DOHH2 (cell line): ENCODE measurements around the gene LTA4H.

Experiments used
- H3F3A ChIP-seq: fragments of 200-600 bp; sonication (generic), shearing (Covaris generic); 2 replicates; pipeline ENCODE4 v1.6.0; 2016; ENCODE audit warnings: antibody characterized with exemption, mild to moderate bottlenecking; ENCODE audit not compliant: control insufficient read depth, insufficient read depth
- H3K27ac ChIP-seq: fragments of 200-600 bp; sonication (generic); 2 replicates; pipeline ENCODE4 v1.5.1; 2014; ENCODE audit warnings: low read depth, mild to moderate bottlenecking, low read length, moderate library complexity
- H3K27me3 ChIP-seq: fragments of 200-600 bp; sonication (generic); 2 replicates; pipeline ENCODE4 v1.6.1; 2014; ENCODE audit warnings: mild to moderate bottlenecking, low read length, mixed read lengths; ENCODE audit not compliant: control insufficient read depth
- H3K36me3 ChIP-seq: fragments of 200-600 bp; sonication (generic); 2 replicates; pipeline ENCODE4 v1.6.1; 2014; ENCODE audit warnings: mild to moderate bottlenecking, low read length, moderate library complexity, mixed read lengths; ENCODE audit not compliant: control insufficient read depth
- H3K4me1 ChIP-seq: fragments of 200-600 bp; sonication (generic); 2 replicates; pipeline ENCODE4 v1.6.1; 2014; ENCODE audit warnings: mild to moderate bottlenecking, low read length, mixed read lengths; ENCODE audit not compliant: control insufficient read depth
- H3K4me2 ChIP-seq: fragments of 200-600 bp; sonication (generic); 2 replicates; pipeline ENCODE4 v1.6.0; 2014; ENCODE audit warnings: mild to moderate bottlenecking, low read length, moderate library complexity
- H3K4me3 ChIP-seq: fragments of 200-600 bp; sonication (generic); 2 replicates; pipeline ENCODE4 v1.5.1; 2014; ENCODE audit warnings: mild to moderate bottlenecking, low read length, mixed read lengths
- H3K79me2 ChIP-seq: fragments of 200-600 bp; sonication (generic); 2 replicates; pipeline ENCODE4 v1.6.1; 2014; ENCODE audit warnings: mild to moderate bottlenecking, low read length, mixed read lengths; ENCODE audit not compliant: control insufficient read depth
- H3K9me2 ChIP-seq: fragments of 200-600 bp; sonication (generic); replicated peaks from 2 replicates; pipeline ENCODE4 v1.6.1; 2014; ENCODE audit warnings: mild to moderate bottlenecking, low read length, mixed read lengths; ENCODE audit not compliant: control insufficient read depth
- H3K9me3 ChIP-seq: fragments of 200-600 bp; sonication (generic); 2 replicates; pipeline ENCODE4 v1.6.1; 2014; ENCODE audit warnings: antibody characterized with exemption, low read length, mixed read lengths; ENCODE audit not compliant: control insufficient read depth, insufficient read depth
- H4K20me1 ChIP-seq: fragments of 200-600 bp; sonication (generic); 2 replicates; pipeline ENCODE4 v1.6.0; 2014; ENCODE audit warnings: low read depth, mild to moderate bottlenecking, antibody characterized with exemption, low read length, moderate library complexity; ENCODE audit not compliant: control insufficient read depth, insufficient read depth
- EZH2phosphoT487 ChIP-seq: fragments of 200-600 bp; sonication (generic); IDR thresholded peaks from 2 replicates; pipeline ENCODE4 v1.6.1; 2017; ENCODE audit warnings: borderline replicate concordance, mild to moderate bottlenecking, antibody characterized with exemption, low read length, moderate library complexity, mixed read lengths
- TF ChIP-seq, protein P1 (sequence below): fragments of 200-600 bp; sonication (generic); IDR thresholded peaks from one replicate; pipeline ENCODE4 v1.5.1; 2014; ENCODE audit warnings: antibody characterized with exemption, mild to moderate bottlenecking, low read depth, low read length; ENCODE audit not compliant: poor library complexity, severe bottlenecking

The LTA4H gene

DNA sequence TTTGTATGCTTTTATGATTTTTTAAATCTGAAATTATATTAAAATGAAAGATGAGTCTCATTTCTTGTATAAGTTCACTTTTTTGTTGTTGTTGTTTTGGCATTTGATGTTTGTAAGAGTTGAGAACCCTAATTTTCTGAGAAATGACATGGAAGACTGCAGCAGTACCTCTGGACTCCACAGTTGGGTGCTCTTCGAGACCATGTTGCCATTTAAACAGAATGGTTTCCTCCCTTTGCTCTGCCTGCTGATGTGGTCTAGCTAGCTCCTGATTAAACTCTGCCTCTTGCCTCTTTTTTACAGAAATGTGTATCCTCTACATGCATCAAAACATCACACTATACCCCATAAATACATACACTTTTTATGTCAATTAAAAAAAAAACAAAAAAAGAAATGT, 5.8 kb upstream of the LTA4H start:
- no peaks in the 10 kb centered on the region; the same call in 1 of the 2 replicates for H3F3A ChIP-seq
- no peak overlapping the region for H3K4me3 ChIP-seq
- H4K20me1 ChIP-seq = no peaks in the 10 kb centered on the region
- H3K9me2 ChIP-seq = no peaks in the 10 kb centered on the region; the same call in 1 of the 2 replicates
- TF ChIP-seq EZH2phosphoT487 = no peak
- TF ChIP-seq, protein P1, sequence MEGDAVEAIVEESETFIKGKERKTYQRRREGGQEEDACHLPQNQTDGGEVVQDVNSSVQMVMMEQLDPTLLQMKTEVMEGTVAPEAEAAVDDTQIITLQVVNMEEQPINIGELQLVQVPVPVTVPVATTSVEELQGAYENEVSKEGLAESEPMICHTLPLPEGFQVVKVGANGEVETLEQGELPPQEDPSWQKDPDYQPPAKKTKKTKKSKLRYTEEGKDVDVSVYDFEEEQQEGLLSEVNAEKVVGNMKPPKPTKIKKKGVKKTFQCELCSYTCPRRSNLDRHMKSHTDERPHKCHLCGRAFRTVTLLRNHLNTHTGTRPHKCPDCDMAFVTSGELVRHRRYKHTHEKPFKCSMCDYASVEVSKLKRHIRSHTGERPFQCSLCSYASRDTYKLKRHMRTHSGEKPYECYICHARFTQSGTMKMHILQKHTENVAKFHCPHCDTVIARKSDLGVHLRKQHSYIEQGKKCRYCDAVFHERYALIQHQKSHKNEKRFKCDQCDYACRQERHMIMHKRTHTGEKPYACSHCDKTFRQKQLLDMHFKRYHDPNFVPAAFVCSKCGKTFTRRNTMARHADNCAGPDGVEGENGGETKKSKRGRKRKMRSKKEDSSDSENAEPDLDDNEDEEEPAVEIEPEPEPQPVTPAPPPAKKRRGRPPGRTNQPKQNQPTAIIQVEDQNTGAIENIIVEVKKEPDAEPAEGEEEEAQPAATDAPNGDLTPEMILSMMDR = no peak
- H3K79me2 ChIP-seq = no peaks in the 10 kb centered on the region
- no peaks in the 10 kb centered on the region for H3K36me3 ChIP-seq
- H3K4me1 ChIP-seq = peaks cover 47% of the 10 kb centered on the region
- no peaks in the 10 kb centered on the region for H3K9me3 ChIP-seq
- H3K27me3 ChIP-seq = no peaks in the 10 kb centered on the region
- H3K4me2 ChIP-seq = no peak overlapping the region
- H3K27ac ChIP-seq = no peak overlapping the region

DNA sequence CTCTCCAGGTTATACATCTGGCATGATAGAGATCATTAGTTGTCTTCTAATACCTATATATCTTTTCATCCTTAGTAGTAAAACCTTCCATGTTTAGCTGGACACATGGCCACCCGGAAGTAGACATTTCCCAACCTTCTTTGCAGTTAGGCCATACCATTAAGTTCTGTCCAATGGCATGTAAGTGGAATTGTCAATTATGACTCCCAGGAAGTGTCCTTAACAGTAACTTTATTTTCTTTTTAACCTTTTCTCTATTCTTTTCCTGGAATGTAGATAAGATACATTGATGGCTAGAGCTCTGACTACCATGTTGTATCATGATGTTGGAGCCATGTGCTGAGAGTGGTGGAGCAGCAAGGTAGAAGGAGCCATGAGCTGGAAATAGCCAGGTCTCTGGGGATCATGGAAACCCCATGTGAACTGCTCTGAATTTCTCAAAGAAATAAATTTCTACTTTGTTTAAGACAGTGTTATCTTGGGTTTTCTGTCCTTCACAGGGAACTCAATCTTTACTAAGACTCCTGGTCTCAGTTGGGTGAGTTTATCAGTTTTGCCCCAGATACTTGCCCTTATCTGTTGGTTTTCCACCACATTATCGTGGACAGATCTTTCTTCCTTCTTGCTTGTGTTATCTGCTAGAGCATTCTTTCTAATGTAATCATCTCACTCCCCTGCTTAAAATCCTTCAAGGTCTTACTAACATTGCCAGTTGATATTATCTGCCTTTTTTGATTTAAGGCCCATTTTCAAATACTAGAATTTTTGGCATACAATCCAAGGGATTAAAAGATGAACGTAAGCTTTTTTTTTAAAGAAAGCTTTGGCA, 5.1 kb upstream of the LTA4H start:
- Histone ChIP-seq H3K79me2 (no peaks in the 10 kb centered on the region), H3K4me2 (no peak overlapping the region), H3K27me3 (no peaks in the 10 kb centered on the region), H3K9me2 (no peaks in the 10 kb centered on the region; the same call in 1 of the 2 replicates), H4K20me1 (no peaks in the 10 kb centered on the region), H3K36me3 (no peaks in the 10 kb centered on the region), H3K27ac (no peak overlapping the region), H3K9me3 (no peaks in the 10 kb centered on the region), H3F3A (no peaks in the 10 kb centered on the region; the same call in 1 of the 2 replicates), H3K4me3 (no peak overlapping the region), H3K4me1 (peaks cover 44% of the 10 kb centered on the region)
- TF ChIP-seq, protein P1 = no peak
- no peak for TF ChIP-seq EZH2phosphoT487

DNA sequence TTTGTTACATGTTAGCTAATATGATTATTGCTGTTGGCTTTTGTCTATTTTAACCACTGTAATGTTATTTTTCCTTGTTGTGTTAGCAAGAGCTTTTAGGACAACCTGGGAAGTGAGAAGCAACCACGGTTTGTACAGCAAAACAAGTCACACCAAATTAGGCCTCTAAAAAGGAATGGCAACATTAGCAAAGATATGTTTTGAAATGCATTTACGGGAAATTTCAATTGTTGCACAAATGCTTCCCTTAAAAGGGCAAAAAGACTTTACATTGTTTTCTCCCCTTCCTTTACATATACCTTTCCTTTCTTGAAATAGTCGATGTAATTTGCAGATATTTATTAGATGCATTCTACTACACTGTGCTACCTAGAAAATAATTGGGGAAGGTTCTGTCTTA, 4.1 kb upstream of the LTA4H start:
- H3K4me1 ChIP-seq = peaks cover 34% of the 10 kb centered on the region
- no peak overlapping the region for H3K4me3 ChIP-seq
- H3F3A ChIP-seq = no peaks in the 10 kb centered on the region; the same call in 1 of the 2 replicates
- no peaks in the 10 kb centered on the region for H3K27me3 ChIP-seq
- H3K9me2 ChIP-seq = no peaks in the 10 kb centered on the region; the same call in 1 of the 2 replicates
- no peak for TF ChIP-seq EZH2phosphoT487
- TF ChIP-seq, protein P1 = no peak
- no peaks in the 10 kb centered on the region for H4K20me1 ChIP-seq
- H3K4me2 ChIP-seq = no peak overlapping the region
- H3K79me2 ChIP-seq = peaks cover 9% of the 10 kb centered on the region
- H3K9me3 ChIP-seq = no peaks in the 10 kb centered on the region
- H3K27ac ChIP-seq = no peak overlapping the region
- peaks cover 3% of the 10 kb centered on the region; the same call in 1 of the 2 replicates for H3K36me3 ChIP-seq
